AG04450 (cell line): Measurements from ENCODE around the gene ZNF57. TPM values are rescaled to one million over a fixed set of nuclear protein-coding genes. Genes with fewer than 3 reads are reported as not detected.
"Not testable (repeated sequence)": the region's sequence is repeated elsewhere in the genome, so short reads cannot be mapped to it uniquely, and the experiment has no call there.

ENCODE experiments used
- CTCF ChIA-PET: fragments of 300-600, 350-600 bp; formaldehyde crosslinking; extraction: SDS; loops from one replicate; lab custom pipeline; 2022; ENCODE audit warnings: antibody characterized with exemption, inconsistent platforms; lab: Charles Lee
- POLR2A ChIA-PET: fragments of 350-600 bp; formaldehyde crosslinking; extraction: SDS; loops from one replicate; lab custom pipeline; 2021; ENCODE audit warnings: antibody characterized with exemption, inconsistent platforms; lab: Yijun Ruan, JAX
- DNase-seq: peaks from one replicate; pipeline ENCODE4 v3.0.0-alpha.2; 2011; ENCODE audit warnings: low read depth, low spot score
- H3K27ac ChIP-seq: one replicate; pipeline ENCODE4 v1.5.1; 2012; ENCODE audit warnings: low read depth, low read length, control low read depth
- H3K27me3 ChIP-seq: one replicate; pipeline ENCODE4 v1.6.0; 2012; ENCODE audit warnings: low read length; ENCODE audit not compliant: control insufficient read depth, insufficient read depth
- H3K4me3 ChIP-seq: 2 replicates; pipeline ENCODE4 v1.5.1; 2011; ENCODE audit warnings: mild to moderate bottlenecking, low read depth, low read length, control low read depth
- H3K9me3 ChIP-seq: 2 replicates; pipeline ENCODE4 v1.5.1; 2012; ENCODE audit warnings: low read length; ENCODE audit not compliant: control insufficient read depth, insufficient read depth
- CTCF ChIP-seq: IDR thresholded peaks from 2 replicates; pipeline ENCODE4 v1.5.1; 2011; ENCODE audit warnings: low read depth, low read length, control low read depth, inconsistent platforms
- polyA plus RNA-seq: library from polyadenylated mRNA; depleted of rRNA; stranded (reverse); fragments of >200 nt; gene quantifications from 2 replicates; pipeline ENCODE4 v1.2.3, GENCODE V29; 2011

The ZNF57 gene
- polyA plus RNA-seq, 1 experiment = 2.4 TPM

- CTCF ChIA-PET = interaction anchor here (1.2 kb wide), 1 partner anchor 22 kb away, joined by 3 read pairs; no protein-coding TSS in a partner anchor
- DNase-seq = no peak
- no peak for TF ChIP-seq CTCF
- POLR2A ChIA-PET = no interaction called here
- H3K27ac ChIP-seq = no peak overlapping the region
- no peak overlapping the region for H3K4me3 ChIP-seq
- H3K9me3 ChIP-seq = peaks cover 17% of the 10 kb centered on the region
- H3K27me3 ChIP-seq = no peaks in the 10 kb centered on the region
Observed at GRCh38 chr19:2885736-2886135, 15.0 kb upstream of the ZNF57 start.

GRCh38 chr19:2887391-2887914, 13.3 kb upstream of the ZNF57 start:
- DNase-seq = peak; percentile 27
- ChIA-PET POLR2A (no interaction called here), CTCF (interaction anchor here (0.7 to 2.1 kb wide), 23 partner anchors 9 to 273 kb away, joined by 3 to 20 read pairs (median 3); partner anchors contain the start of genes THOP1, ZNF554 and ZNF57)
- TF ChIP-seq CTCF = peak; percentile 75
- Histone ChIP-seq H3K27ac (no peak overlapping the region), H3K9me3 (peaks cover 12% of the 10 kb centered on the region), H3K27me3 (no peaks in the 10 kb centered on the region), H3K4me3 (no peak overlapping the region)

GRCh38 chr19:2888731-2889224, 11.9 kb upstream of the ZNF57 start:
- peaks cover 11% of the 10 kb centered on the region for H3K9me3 ChIP-seq
- ChIA-PET POLR2A (no interaction called here), CTCF (interaction anchor here (1.1 to 2.1 kb wide), 4 partner anchors 12 to 69 kb away, joined by 3 to 12 read pairs (median 4); partner anchors contain the start of genes ZNF554 and ZNF57)
- no peak overlapping the region for H3K4me3 ChIP-seq
- no peak for DNase-seq
- no peaks in the 10 kb centered on the region for H3K27me3 ChIP-seq
- no peak for TF ChIP-seq CTCF
- no peak overlapping the region for H3K27ac ChIP-seq

- H3K9me3 ChIP-seq = peaks cover 12% of the 10 kb centered on the region
- H3K27me3 ChIP-seq, H3K27ac ChIP-seq, POLR2A ChIA-PET, H3K4me3 ChIP-seq, CTCF ChIA-PET, DNase-seq: not testable (repeated sequence)
Observed at GRCh38 chr19:2890531-2890930, 10.2 kb upstream of the ZNF57 start.

- no peak overlapping the region for H3K4me3 ChIP-seq
- H3K27ac ChIP-seq = no peak overlapping the region
- H3K9me3 ChIP-seq = peaks cover 19% of the 10 kb centered on the region
- no peaks in the 10 kb centered on the region for H3K27me3 ChIP-seq
- DNase-seq = no peak
- POLR2A ChIA-PET = no interaction called here
- CTCF ChIA-PET = interaction anchor here (1.0 kb wide), 1 partner anchor 10 kb away, joined by 3 read pairs; no protein-coding TSS in a partner anchor
- no peak for TF ChIP-seq CTCF
Observed at GRCh38 chr19:2896694-2897093, 4.0 kb upstream of the ZNF57 start.
